A204.1 (cell line): ENCODE measurements around the gene ASZ1.
"Not testable (repeated sequence)": the region's sequence is repeated elsewhere in the genome, so short reads cannot be mapped to it uniquely, and the experiment has no call there.

Source experiments
- FAIRE-seq: peaks from 2 replicates; lab custom pipeline; 2012; peaks lifted over from hg19 to GRCh38; lab: Jason Lieb, UNC

ASZ1 gene, protein sequence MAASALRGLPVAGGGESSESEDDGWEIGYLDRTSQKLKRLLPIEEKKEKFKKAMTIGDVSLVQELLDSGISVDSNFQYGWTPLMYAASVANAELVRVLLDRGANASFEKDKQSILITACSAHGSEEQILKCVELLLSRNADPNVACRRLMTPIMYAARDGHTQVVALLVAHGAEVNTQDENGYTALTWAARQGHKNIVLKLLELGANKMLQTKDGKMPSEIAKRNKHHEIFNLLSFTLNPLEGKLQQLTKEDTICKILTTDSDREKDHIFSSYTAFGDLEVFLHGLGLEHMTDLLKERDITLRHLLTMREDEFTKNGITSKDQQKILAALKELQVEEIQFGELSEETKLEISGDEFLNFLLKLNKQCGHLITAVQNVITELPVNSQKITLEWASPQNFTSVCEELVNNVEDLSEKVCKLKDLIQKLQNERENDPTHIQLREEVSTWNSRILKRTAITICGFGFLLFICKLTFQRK

DNA sequence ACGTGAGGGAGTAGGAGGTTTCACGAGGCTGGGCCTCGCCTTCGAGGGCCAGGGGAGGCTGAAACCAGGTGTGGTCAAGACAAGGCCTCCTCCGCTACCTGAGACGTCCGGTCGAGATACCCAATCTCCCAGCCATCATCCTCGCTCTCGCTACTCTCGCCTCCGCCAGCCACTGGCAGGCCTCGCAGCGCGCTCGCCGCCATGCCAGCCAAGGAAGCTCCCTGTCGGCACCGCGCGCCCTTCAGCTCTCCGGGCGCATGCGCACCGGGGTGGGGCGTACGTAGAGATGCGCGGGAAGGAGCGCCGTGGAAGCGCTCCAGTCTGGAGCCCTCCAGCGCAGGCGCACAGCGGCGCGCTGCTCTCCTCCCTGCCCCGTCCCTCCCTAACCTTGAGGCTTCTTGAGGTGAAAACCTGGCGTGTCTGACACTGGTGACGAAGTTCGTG lies at the start of gene ASZ1:
TSS of gene ASZ1 (minus strand) at position 236 of the 444 bp plus-strand sequence. CDS start at position 203, 33 bp downstream.
- no peak for FAIRE-seq

DNA sequence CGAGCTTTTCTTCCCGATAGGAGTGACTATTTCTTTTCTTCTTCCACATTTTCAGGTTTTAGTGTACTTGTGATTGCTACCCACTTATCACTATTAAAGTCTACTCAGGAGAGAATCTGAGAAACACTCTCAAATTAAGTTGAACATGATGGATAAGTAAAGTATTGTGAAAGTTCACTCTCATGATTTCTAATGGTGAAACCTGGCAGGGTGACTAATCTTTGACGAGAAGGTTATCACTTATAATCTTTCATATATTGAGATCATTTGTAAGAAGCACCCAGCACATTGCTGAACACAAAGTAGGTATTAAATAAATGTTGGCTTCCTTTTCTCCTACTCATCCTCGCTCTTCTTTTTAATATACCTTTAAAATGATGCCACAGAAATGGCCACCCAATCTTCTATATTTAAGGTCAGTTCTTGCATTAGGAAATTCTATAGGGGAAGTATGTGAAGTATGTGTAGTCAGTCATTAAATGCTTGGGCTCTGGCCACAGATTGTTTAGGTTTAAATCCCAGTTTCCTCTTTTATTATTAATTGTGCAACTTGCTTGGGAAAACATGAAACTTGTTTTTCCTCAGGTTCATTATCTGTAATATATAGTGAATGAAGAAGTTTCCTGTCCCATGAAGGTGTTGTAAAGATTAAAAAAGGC lies 49.4 kb upstream of the ASZ1 start:
- no peak for FAIRE-seq

DNA sequence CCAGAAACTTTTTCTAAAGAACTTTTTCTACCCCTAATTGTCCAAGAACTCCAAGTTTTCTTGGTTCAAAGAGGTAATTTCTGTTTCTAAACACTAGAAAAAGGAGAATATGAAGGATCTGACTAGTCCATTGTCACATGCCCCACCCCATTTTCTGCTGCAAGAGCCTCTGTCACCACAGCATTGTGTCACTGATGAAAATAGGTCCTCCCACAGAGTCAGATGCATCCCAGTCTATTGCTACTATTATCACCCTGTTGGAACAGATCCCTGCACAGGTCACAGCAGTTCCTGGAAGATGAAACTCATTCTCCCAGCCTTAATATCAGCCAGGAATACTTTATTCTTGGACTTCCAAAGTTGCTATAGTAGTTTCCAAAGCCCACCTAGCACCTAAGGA lies 45.0 kb upstream of the ASZ1 start:
- no peak for FAIRE-seq

DNA sequence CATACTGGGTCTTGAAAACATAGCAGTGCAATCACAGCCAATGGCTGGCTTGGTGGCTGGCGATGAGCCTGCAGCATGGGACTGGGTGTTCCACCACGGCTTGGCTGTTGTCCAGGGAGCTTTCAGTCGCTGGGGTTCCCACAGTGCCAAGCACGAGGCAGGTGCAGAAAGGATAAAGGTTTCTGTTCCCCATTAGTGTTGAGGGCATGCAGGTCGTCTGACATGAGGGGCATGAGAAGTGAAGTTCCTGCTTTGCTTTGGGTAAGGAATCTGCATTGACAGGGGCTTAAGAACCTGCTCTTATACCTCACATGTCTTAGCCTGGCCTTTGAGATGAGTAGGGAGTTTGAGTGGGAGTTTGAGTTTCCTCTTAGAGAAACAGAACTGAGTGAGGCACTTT lies 43.5 kb upstream of the ASZ1 start:
- no peak for FAIRE-seq

DNA sequence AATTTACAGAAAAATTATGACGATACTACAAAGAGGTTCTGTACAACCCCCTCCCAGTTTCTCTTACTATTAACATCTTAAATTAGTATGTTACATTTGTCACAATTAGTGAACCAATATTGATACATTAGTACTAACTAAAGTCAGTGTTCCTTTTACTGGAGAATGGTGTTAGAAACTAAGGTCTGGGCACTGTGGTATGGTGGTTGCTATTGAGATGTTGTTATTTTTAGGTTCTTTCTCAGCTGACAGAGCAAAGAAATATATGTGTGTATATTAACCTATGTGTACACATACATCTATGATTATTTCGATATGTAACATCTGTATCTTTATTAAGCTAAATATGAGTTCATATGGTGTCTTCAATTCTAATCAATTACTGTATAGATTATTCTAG lies 40.9 kb upstream of the ASZ1 start:
- FAIRE-seq = no peak

DNA sequence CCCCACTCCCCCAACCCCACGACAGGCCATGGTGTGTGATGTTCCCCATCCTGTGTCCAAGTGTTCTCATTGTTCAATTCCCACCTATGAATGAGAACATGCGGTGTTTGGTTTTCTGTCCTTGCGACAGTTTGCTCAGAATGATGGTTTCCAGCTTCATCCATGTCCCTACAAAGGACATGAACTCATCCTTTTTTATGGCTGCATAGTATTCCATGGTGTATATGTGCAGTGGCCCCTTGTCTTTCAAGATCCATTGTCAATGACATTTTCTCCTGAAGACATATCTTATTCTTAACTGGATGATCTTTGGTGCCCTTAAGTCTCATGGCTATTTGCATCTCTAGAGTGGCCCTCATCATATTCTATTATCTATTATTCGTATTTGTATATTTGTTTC lies 33.5 kb upstream of the ASZ1 start:
- FAIRE-seq = not testable (repeated sequence)

DNA sequence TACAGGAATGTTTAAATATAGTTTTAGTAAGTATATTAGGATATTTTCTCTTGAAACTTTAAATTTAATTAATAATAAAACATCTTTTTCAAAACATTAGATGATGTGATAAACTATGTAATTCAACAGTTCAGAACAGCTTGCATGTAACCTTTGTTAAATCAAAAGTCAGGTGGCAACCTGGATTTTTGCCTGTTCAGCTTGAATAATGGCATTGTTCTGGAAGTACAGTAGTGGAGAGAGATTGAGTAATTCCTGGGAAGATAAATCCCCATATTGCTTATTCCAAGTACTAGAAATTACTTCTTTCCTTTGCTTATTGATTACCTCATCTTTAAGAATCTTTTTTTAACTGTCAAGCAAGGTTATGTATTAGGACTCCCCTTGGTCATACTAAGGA lies 32.4 kb upstream of the ASZ1 start:
- peak; percentile 65 for FAIRE-seq

DNA sequence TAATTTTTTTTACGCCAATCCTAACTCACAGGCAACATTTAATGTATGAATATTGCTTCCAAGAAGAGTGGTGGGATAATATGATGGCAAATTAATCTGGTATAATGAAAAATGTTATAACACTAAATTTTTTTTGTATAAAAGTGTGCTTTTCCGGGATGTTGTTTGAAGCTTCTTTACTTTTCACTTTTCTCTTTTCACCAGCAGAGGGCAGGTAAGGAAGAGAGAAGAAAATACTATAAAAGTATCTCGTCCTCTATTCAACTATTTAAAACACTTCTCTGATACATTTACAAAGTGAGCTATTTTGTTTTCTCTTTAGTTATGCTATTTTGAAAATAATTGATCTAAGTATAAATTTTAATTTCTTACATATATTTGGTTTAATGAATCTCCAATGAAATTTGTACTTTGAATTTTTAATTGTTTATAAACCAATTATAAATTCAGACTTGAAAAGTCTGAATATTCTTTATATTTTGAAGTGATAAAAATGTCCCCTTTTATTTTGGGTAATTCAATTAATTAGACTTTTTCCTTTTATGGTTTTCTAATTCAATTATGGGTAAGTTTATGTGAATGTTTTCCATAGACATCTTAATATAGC lies 31.8 kb upstream of the ASZ1 start:
- FAIRE-seq = peak; percentile 98

DNA sequence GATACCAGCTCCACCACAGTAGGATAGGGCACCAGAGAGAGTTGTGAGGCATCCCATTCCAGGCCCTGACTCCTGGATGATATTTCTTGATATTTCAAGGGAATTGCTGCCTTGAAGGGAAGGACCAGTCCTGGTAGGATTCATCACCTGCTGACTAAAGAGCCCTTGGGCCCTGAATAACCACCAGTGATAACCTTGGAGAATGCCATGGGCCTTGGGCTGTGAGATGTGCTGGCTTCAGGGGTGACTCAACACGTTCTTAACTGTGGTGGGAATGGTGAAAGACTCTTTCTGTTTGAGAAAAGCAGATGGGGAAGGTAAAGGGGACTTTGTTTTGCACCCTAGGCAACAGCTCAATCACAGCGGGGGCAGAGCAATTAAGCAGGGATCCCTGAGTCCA lies 21.4 kb upstream of the ASZ1 start:
- FAIRE-seq = no peak

DNA sequence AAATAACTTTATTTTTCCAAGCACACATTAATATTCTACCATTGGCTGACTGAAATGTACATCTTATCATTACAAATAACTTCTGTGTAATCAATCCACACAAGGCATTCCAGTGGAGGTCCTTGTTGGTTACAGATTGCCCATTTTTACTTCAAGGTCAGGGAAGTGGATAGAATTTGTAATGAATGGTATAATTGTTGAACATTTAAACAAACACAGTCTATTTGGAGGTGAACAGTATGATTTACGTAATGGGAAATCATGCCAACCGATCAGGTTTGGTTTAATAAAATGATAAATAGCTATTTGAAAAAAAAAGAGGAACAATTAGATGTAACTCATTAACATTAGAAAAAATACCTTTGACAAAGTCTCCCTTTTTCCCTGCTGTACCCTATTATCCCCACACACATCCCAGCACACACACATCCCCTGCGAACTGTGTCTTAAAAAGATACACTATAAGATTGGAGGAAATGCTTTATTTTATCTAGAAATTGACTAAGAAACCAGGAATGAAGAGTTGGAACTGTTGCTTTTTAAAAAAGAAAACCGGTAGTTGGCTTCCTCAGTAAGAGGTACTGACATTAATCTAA lies 19.0 kb upstream of the ASZ1 start:
- FAIRE-seq = no peak

DNA sequence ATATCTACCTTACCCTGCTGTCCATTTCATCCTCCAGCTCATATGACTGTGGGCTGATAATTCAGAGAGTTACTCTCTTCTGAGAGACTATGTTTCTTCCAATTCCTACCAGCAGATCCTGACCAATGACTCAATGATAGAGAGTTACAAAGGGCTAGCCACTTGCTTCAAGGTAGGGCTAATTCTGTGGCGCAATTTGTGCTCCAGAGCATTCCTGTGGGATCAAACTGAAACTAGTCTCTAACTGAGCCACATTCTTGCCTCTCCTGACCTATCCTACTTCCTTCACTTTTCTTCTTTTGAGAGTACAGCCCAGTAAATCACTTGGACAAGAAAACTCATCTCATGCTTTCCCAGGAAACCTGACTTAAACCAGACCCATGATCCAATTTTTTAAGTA lies 17.9 kb upstream of the ASZ1 start:
- no peak for FAIRE-seq

DNA sequence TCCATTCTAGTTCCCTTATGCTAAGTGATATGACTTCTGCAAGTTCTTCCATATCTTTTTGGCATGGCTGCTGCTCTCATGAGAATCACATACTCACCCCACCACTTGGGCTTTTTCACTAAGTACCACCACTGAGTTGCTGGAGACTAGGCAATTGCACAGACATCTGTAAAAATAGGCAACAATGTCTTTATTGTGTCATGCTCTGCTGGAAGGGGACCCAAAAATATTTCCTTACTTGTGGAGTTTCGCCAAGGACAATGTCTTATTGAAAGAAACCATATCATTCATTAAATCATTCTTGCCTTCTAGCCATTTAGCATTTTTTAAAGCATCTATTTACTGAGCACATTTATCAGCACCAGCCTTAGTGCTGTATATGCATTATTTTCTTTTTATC lies 17.4 kb upstream of the ASZ1 start:
- no peak for FAIRE-seq

DNA sequence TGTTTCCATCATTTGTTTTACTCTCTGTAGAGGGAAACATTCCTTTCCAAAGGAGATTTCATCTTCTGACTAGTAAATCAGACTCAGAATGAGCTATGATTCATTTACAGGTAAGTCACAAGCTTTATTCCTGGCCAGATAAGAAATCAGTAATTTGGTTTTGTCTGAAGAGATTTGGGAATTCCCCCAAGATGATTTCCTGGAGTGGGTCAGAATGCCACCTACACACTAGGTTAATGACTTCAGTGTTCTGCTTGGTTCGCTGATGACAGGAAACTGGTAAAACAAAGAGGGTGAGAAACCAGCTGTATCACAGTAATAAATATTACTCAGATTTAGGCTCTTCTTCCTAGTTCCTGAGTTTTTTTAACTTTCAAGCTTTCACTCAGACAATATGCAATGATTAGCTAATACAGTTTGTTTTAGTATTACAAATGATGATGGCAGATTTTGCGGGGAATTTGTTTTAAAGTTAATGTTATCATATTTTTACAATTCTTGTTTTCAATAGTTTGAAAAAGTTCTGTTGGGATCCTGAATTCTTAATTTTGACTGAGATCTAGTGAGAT lies 8.3 kb upstream of the ASZ1 start:
- no peak for FAIRE-seq

DNA sequence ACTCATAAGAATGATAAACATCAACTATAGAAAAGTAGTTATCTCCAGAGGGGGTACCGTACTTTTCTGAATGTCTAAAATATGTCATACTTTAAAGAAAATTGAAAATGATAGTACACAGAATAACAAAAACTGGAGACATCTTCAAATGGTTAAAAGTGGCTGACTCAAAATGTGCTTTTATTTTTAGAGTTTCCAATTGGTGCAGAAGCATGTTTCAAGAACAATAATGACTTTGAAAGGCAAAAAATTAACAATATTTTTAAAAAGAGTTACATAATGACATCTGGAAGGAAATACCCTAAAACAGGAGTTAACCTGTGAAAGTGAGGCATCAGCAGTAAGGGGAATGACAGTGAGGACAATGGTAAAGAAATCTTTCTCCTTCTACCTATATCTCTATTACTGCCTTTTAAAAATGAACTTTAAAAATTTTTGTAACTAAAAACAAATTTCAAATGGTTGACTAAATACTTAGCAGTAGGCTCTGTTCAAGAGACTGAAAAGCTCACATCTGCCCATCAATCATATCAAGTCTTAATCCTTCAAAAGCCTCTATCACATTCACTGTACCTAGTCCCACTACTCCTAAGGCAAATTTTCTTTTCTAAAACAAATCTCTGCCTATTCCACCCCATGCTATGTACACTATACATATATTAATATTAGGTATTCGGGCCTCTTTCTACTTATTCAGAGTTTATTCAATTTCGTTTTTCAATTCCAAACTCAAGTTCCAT lies 3.0 kb downstream of the ASZ1 start:
- no peak for FAIRE-seq

DNA sequence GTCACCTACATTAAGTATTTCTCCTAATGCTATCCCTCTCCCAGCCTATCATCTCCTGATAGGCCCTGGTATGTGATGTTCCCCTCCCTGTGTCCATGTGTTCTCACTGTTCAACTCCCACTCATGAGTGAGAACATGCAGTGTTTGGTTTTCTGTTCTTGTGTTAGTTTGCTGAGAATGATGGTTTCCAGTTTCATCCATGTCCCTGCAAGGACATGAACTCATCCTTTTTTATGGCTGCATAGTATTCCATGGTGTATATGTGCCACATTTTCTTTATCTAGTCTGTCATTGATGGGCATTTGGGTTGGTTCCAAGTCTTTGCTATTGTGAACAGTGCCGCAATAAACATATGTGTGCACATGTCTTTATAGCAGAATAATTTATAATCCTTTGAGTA lies 12.7 kb downstream of the ASZ1 start:
- not testable (repeated sequence) for FAIRE-seq

DNA sequence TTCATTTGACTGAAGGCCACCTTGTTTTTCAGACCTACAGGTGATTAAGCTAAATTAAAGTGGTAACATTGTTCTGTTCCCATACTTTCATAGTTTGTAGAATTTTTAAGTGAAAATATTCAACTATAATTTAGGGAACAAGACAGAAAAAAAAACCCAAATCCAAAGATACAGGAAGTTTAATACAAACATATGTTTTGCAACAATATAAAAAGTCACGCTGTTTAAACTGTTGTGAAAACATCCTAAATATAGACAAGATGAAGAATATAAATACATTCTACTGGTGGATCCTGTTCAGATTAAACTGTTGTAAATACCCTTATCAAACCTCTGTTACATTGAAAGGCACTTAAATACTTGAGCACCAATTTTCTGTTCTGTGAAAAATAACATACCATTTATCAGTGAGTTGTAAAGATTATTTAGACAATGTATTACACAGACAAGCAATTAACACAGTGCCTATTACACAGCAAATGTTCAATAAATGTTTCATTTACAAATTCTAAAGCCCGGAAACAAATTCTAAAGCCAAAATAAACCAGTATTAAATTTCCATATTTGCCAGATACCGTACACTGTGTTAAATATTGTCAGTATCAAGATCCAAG lies 14.2 kb downstream of the ASZ1 start:
- no peak for FAIRE-seq

DNA sequence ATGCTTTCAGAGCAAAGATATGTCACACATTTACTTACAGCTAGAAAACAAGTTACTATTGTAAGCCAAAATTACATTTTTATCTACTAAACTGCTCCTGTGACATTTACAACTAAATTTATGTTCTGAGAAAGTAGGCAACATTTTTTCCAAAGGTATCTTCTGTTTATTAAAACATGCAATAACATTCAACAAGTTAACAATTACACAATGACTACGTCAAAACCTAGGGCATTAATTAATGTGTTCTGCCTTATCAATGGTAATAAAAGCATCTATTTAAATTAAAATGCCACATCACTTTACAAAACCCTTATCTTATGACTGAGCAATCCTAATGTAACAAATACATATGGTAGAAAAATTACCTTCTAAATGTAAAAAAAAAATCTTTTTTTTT lies 14.9 kb downstream of the ASZ1 start:
- no peak for FAIRE-seq

DNA sequence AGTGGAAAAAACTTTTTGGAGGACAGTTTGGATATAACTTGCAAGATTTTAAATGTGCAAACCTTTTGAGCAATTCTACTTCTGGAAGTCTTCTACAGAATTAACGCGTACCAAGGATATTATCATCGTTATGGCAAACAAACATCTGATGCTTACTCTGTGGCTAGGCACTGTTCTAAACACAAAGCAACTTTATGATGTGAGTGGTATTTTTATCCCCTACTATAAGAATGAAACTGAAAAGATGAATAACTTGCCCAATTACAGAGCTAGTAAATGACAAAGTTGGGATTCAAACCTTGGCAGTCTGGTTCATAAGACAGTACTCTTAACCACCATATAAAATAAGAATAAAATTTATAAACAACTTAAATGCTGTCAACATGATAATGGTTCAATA lies 15.8 kb downstream of the ASZ1 start:
- no peak for FAIRE-seq

DNA sequence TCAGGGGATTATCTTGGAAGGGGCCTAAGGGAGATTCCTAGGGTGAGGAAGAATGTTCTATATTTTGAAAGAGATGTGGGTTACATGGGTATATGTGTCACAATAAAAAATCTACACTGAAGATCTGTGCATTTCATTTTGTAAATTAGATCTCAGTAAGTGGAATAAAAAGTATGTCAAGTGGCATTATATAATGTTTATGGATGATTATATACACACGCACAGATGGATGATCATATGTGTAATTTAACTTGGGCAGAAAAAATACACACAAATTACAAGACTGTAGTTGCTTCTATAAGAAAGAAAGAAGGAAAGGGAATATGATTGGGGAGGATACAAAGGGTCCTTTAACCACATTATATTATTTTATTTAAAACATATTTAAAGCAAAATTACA lies 18.5 kb downstream of the ASZ1 start:
- no peak for FAIRE-seq

DNA sequence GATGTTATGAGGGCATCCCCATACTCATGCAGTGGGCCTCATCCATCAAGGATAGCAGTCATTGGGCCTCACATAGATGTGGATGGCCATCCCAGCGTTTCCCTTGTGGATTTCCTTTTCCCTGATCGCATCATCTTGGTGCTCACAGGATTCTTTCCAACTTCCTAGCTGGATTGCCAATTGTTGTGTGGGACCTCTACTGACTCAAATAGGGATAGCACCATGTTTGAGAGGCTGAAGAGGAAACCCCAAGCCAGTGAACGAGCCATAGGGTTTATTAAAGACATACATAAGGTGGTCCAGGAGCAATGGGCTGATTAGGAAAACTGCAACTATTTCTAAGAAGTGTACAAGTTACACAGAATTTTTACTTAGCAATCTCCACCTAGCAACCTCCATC lies 21.8 kb downstream of the ASZ1 start:
- FAIRE-seq = no peak

DNA sequence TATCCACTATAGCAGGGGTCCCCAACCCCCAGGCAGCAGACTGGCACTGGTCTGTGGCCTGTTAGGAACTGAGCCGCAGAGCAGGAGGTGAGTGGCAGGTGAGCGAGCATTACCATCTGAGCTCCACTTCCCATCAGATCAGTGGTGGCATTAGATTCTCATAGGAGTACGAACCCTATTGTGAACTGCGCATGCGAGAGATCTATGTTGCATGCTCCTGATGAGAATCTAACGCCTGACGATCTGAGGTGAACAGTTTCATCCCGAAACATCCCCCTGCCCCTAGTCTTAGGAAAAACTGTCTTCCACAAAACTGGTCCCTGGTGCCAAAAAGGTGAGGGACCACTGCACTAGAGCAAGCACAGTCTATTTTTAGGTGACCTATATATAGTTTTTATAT lies 23.6 kb downstream of the ASZ1 start:
- FAIRE-seq = no peak
